ENCODE data around the gene THUMPD2.

Gene THUMPD2

GRCh38 chr2:39779927-39780326, 869 bp upstream of the THUMPD2 start:
- no peak for DNase-seq (ENCODE audit: insufficient read length, low spot score)
- no peak for TF ChIP-seq POLR2A (IDR thresholded peaks at IDR 0.05; ENCODE audit: low read depth, low read length)
- no peak for FAIRE-seq

- FAIRE-seq (no peak), DNase-seq (ENCODE audit: insufficient read length, low spot score) (no peak)
- no peak for TF ChIP-seq POLR2A (IDR thresholded peaks at IDR 0.05; ENCODE audit: low read depth, low read length)
These were observed 338 bp upstream of the THUMPD2 start for GRCh38 chr2:39779341-39779851.

- DNase-seq (ENCODE audit: insufficient read length, low spot score) = no peak
- no peak for FAIRE-seq
- no peak for TF ChIP-seq POLR2A (IDR thresholded peaks at IDR 0.05; ENCODE audit: low read depth, low read length)
These were observed 825 bp downstream of the THUMPD2 start for GRCh38 chr2:39778233-39778632.

- no peak for TF ChIP-seq POLR2A (IDR thresholded peaks at IDR 0.05; ENCODE audit: low read depth, low read length)
- FAIRE-seq (peak; percentile 30), DNase-seq (ENCODE audit: insufficient read length, low spot score) (no peak)
These were observed 6.3 kb downstream of the THUMPD2 start for GRCh38 chr2:39772812-39773152.

GRCh38 chr2:39772086-39772811, 6.8 kb downstream of the THUMPD2 start:
- DNase-seq (ENCODE audit: insufficient read length, low spot score) = no peak
- no peak for TF ChIP-seq POLR2A (IDR thresholded peaks at IDR 0.05; ENCODE audit: low read depth, low read length)
- FAIRE-seq = peak; percentile 92

DNA sequence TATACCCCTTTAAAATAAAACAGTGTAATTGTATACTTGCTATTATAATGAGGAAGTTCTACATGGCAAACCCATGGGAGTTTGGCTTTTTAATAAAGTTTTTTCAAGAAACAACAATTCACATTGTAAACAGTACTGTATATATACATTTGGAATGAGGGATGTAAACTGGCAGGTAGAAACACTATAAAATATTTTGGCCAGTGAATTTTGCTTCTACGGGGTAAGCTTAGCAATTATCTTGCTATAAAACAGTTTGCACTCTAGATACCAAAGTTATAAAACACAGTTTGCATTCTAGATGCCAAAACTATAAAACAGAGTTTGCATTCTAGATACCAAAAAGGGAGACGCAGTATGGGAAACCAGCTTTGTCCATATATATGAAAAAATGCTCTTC, 16.6 kb downstream of the THUMPD2 start:
- no peak for TF ChIP-seq POLR2A (IDR thresholded peaks at IDR 0.05; ENCODE audit: low read depth, low read length)
- DNase-seq (ENCODE audit: insufficient read length, low spot score) (no peak), FAIRE-seq (no peak)

DNA sequence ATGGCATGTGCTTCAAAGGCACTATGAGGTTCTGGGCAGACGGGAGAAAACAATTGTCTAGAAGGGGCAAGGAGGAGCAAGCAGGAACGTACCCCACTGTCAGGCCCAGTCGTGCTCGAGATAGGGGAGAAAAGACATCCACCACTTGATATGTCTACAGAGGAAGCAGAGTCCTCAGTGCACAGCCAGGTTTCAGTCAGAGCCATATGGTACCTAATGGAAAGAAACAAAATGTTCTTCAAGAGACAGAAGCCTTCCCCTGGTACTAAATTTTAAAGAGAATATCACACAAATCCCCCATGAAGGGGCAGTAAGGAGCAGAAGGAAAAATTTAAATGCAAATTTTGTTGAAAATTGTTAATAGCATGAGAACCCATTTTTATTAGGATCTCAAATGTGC, 21.9 kb downstream of the THUMPD2 start:
- FAIRE-seq = no peak

DNA sequence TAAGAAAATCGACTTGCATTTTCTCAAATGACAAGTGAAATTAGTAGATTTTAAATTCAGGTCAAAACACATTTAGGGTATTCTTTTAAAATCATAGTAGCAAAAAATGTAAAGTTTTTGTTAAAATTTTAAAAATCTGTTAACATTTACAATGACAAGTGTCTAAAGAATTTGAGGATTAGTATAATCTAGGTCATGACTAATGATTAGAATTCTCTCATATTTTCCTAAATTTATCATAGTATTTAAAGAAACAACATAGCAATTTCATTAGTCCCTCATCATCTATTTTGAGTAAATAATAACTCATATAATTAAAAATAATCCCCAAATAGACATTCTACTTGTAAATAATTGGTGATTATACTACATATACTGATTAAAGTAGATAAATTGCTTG, 23.6 kb downstream of the THUMPD2 start:
- FAIRE-seq (no peak), DNase-seq (ENCODE audit: insufficient read length, low spot score) (no peak)
- no peak for TF ChIP-seq POLR2A (IDR thresholded peaks at IDR 0.05; ENCODE audit: low read depth, low read length)

More for the DNA sequence above, 21.9 kb downstream of the THUMPD2 start:
- TF ChIP-seq POLR2A (IDR thresholded peaks at IDR 0.05; ENCODE audit: low read depth, low read length) = no peak
- DNase-seq (ENCODE audit: insufficient read length, low spot score) = no peak

- peak; percentile 73 for FAIRE-seq
- DNase-seq (ENCODE audit: insufficient read length, low spot score) = no peak
These were observed 35.7 kb downstream of the THUMPD2 start for GRCh38 chr2:39743269-39743776.

DNA sequence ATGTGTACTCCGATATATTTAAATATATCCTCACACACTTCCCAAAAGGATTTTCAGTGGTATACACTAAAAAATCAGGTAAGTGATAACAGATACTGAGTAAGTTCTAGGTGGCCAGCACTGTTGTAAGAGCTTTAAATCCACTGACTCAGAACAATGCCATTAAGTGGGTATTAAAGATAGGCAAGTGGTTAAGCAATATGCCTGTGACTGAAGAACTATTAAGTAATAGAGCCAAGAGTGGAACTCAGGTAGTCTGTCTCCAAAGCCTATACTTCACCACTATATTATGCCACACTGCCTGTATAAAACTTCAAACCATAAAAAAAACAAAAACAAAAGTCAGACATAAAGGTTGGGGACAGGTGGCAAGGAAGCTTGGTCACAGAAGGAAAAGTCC, 37.2 kb downstream of the THUMPD2 start:
- no peak for DNase-seq (ENCODE audit: insufficient read length, low spot score)
- no peak for TF ChIP-seq POLR2A (IDR thresholded peaks at IDR 0.05; ENCODE audit: low read depth, low read length)
- no peak for FAIRE-seq

More at GRCh38 chr2:39743269-39743776, 35.7 kb downstream of the THUMPD2 start:
- no peak for TF ChIP-seq POLR2A (IDR thresholded peaks at IDR 0.05; ENCODE audit: low read depth, low read length)

- FAIRE-seq (no peak), DNase-seq (ENCODE audit: insufficient read length, low spot score) (no peak)
- TF ChIP-seq POLR2A (IDR thresholded peaks at IDR 0.05; ENCODE audit: low read depth, low read length) = no peak
These were observed 39.7 kb downstream of the THUMPD2 start for GRCh38 chr2:39739386-39739785.

DNA sequence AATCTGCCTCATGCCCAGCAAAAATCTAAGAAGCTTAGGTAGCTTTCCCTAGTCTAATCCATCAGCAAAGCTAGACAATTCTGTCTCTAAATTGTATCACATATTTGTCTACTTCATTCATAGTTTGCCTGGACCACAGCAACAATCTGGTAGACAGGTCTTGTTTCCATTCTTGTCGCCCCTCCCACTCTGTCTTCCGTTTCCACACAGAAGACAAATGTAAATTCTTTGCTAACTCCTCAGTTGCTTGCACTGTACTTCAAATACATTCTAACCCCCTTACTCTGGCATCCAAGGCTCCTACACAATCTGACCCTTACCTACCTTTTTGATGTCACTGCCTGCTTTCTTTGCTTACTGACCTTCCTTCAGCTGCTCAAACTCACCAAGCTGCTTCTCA, 40.1 kb downstream of the THUMPD2 start:
- no peak for TF ChIP-seq POLR2A (IDR thresholded peaks at IDR 0.05; ENCODE audit: low read depth, low read length)
- FAIRE-seq = no peak
- DNase-seq (ENCODE audit: insufficient read length, low spot score) = no peak

GRCh38 chr2:39737661-39738060, 41.4 kb downstream of the THUMPD2 start:
- 0 out of 2 replicates have a peak, but pooled peaks have one; percentile 30 for TF ChIP-seq POLR2A (IDR thresholded peaks at IDR 0.05; ENCODE audit: low read depth, low read length)
- FAIRE-seq = no peak

DNA sequence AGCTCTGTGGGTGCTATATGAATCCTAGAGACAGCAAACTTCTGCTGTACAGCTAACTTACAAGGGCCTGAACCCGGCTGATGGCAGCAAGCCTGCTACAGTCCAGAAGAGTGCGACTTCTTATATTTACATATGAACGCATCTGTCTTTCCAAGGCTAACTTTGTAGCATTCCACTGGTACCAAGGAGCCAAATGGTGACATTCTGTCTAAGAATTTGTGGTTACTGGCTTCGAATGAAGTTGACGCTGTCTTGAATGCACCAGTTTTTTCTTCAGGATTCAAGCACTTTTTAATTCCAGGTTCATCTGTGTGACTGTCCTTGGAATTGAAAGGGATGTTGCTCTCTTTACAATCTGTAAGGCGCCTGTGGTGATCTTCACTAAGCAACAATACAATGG, 42.4 kb downstream of the THUMPD2 start:
- DNase-seq (ENCODE audit: insufficient read length, low spot score) (no peak), FAIRE-seq (no peak)
- no peak for TF ChIP-seq POLR2A (IDR thresholded peaks at IDR 0.05; ENCODE audit: low read depth, low read length)

More at GRCh38 chr2:39737661-39738060, 41.4 kb downstream of the THUMPD2 start:
- DNase-seq (ENCODE audit: insufficient read length, low spot score) = no peak

- no peak for TF ChIP-seq POLR2A (IDR thresholded peaks at IDR 0.05; ENCODE audit: low read depth, low read length)
- no peak for DNase-seq (ENCODE audit: insufficient read length, low spot score)
- FAIRE-seq = no peak
These were observed 43.4 kb downstream of the THUMPD2 start for GRCh38 chr2:39735648-39736047.

Data from H54 (cell line).